Panc1 (cell line): ENCODE data around the gene PTGER4.

Experiments
- POLR2AphosphoS5 ChIP-seq: IDR thresholded peaks from 2 replicates; pipeline ENCODE4 v1.6.1; 2012; ENCODE audit warnings: mild to moderate bottlenecking, low read depth, low read length, moderate library complexity
- TCF7L2 ChIP-seq: IDR thresholded peaks from 2 replicates; pipeline ENCODE4 v1.6.1; 2011; ENCODE audit warnings: mild to moderate bottlenecking, low read depth, low read length, inconsistent platforms
- TF ChIP-seq, protein P1 (sequence below): fragments of 450-650 bp; IDR thresholded peaks from 2 replicates; pipeline ENCODE4 v1.5.1; 2017; ENCODE audit warnings: mild to moderate bottlenecking
- TF ChIP-seq, protein P2 (sequence below), 2 experiments: IDR thresholded peaks; 2 replicates each; pipeline ENCODE4 v1.6.1; 2011 to 2012; ENCODE audit warnings: low read depth in 2 of 2, control low read depth in 1 of 2, low read length in 1 of 2, mild to moderate bottlenecking in 1 of 2, moderate library complexity in 1 of 2; ENCODE audit not compliant: insufficient read depth in 1 of 2

- no peak for TF ChIP-seq TCF7L2
- TF ChIP-seq, protein P1, sequence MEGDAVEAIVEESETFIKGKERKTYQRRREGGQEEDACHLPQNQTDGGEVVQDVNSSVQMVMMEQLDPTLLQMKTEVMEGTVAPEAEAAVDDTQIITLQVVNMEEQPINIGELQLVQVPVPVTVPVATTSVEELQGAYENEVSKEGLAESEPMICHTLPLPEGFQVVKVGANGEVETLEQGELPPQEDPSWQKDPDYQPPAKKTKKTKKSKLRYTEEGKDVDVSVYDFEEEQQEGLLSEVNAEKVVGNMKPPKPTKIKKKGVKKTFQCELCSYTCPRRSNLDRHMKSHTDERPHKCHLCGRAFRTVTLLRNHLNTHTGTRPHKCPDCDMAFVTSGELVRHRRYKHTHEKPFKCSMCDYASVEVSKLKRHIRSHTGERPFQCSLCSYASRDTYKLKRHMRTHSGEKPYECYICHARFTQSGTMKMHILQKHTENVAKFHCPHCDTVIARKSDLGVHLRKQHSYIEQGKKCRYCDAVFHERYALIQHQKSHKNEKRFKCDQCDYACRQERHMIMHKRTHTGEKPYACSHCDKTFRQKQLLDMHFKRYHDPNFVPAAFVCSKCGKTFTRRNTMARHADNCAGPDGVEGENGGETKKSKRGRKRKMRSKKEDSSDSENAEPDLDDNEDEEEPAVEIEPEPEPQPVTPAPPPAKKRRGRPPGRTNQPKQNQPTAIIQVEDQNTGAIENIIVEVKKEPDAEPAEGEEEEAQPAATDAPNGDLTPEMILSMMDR, result no peak
- TF ChIP-seq, protein P2, sequence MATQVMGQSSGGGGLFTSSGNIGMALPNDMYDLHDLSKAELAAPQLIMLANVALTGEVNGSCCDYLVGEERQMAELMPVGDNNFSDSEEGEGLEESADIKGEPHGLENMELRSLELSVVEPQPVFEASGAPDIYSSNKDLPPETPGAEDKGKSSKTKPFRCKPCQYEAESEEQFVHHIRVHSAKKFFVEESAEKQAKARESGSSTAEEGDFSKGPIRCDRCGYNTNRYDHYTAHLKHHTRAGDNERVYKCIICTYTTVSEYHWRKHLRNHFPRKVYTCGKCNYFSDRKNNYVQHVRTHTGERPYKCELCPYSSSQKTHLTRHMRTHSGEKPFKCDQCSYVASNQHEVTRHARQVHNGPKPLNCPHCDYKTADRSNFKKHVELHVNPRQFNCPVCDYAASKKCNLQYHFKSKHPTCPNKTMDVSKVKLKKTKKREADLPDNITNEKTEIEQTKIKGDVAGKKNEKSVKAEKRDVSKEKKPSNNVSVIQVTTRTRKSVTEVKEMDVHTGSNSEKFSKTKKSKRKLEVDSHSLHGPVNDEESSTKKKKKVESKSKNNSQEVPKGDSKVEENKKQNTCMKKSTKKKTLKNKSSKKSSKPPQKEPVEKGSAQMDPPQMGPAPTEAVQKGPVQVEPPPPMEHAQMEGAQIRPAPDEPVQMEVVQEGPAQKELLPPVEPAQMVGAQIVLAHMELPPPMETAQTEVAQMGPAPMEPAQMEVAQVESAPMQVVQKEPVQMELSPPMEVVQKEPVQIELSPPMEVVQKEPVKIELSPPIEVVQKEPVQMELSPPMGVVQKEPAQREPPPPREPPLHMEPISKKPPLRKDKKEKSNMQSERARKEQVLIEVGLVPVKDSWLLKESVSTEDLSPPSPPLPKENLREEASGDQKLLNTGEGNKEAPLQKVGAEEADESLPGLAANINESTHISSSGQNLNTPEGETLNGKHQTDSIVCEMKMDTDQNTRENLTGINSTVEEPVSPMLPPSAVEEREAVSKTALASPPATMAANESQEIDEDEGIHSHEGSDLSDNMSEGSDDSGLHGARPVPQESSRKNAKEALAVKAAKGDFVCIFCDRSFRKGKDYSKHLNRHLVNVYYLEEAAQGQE (IDR thresholded peaks at IDR 0.05; ENCODE audit: insufficient read depth in 1 of 2, low read depth in 2 of 2, low read length in 1 of 2), result no peak
- TF ChIP-seq POLR2AphosphoS5, result no peak
Observed at GRCh38 chr5:40687321-40687720, 7.6 kb downstream of the PTGER4 start.
